NOMO-1 treated with DMSO at 0.1 percent for 48 hours (cell line): ENCODE results near the gene LIMS1.
A peak's percentile ranks its signal among the peaks of the same experiment; 100 is the strongest.
"Not testable (repeated sequence)": the region's sequence is repeated elsewhere in the genome, so short reads cannot be mapped to it uniquely, and the experiment has no call there.

ENCODE experiments used
- DNase-seq: peaks from one replicate; lab custom pipeline; 2025; ENCODE audit not compliant: unreplicated experiment; lab: John Stamatoyannopoulos, UW

Gene LIMS1

GRCh38 chr2:108585436-108585835 is 51.2 kb downstream of the LIMS1 start:
- DNase-seq = peak; percentile 19

- DNase-seq = no peak
These were observed 51.8 kb downstream of the LIMS1 start for GRCh38 chr2:108586116-108586515.

- DNase-seq = no peak
These were observed 52.4 kb downstream of the LIMS1 start for GRCh38 chr2:108586631-108587030.

GRCh38 chr2:108587621-108588020 is 53.4 kb downstream of the LIMS1 start:
- no peak for DNase-seq

GRCh38 chr2:108588070-108588668 is 53.9 kb downstream of the LIMS1 start:
- DNase-seq = peak; percentile 95

- no peak for DNase-seq
These were observed 55.1 kb downstream of the LIMS1 start for GRCh38 chr2:108589372-108589771.

GRCh38 chr2:108589781-108590180 is 55.5 kb downstream of the LIMS1 start:
- no peak for DNase-seq

GRCh38 chr2:108591163-108591562 is 56.9 kb downstream of the LIMS1 start:
- DNase-seq = peak; percentile 83

GRCh38 chr2:108593547-108594098 is 59.4 kb downstream of the LIMS1 start:
- no peak for DNase-seq

GRCh38 chr2:108594132-108594981 is 60.1 kb downstream of the LIMS1 start:
- peak; percentile 86 for DNase-seq

GRCh38 chr2:108594982-108595464 is 60.8 kb downstream of the LIMS1 start:
- DNase-seq = peak; percentile 33

GRCh38 chr2:108595771-108596170 is 61.5 kb downstream of the LIMS1 start:
- not testable (repeated sequence) for DNase-seq

GRCh38 chr2:108597105-108597744 is 63.0 kb downstream of the LIMS1 start:
- DNase-seq = not testable (repeated sequence)

GRCh38 chr2:108601199-108601598 is 66.9 kb downstream of the LIMS1 start:
- not testable (repeated sequence) for DNase-seq

GRCh38 chr2:108602422-108602821 is 68.2 kb downstream of the LIMS1 start:
- no peak for DNase-seq

GRCh38 chr2:108604196-108604595 is 69.9 kb downstream of the LIMS1 start:
- peak; percentile 14 for DNase-seq

GRCh38 chr2:108605947-108606346 is 71.7 kb downstream of the LIMS1 start:
- DNase-seq = no peak

GRCh38 chr2:108607706-108608301 is 73.5 kb downstream of the LIMS1 start:
- DNase-seq = no peak

GRCh38 chr2:108611021-108611420 is 76.8 kb downstream of the LIMS1 start:
- DNase-seq = no peak

GRCh38 chr2:108612153-108612513 is 77.9 kb downstream of the LIMS1 start:
- DNase-seq = peak; percentile 73

- DNase-seq = no peak
These were observed 78.4 kb downstream of the LIMS1 start for GRCh38 chr2:108612514-108613183.
